SK-N-SH treated with all-trans-retinoic acid at 6 μM for 48 hours (cell line): ENCODE data around the gene SMG5.

Experiments used
- CSRNP3 ChIP-seq: fragments of 250-450 bp; sonication (Bioruptor Pico); IDR thresholded peaks from 2 replicates; pipeline ENCODE4 v1.5.1; 2021; ENCODE audit warnings: mild to moderate bottlenecking, moderate library complexity
- ESRRG ChIP-seq: fragments of 250-450 bp; sonication (Bioruptor Pico); IDR thresholded peaks from 2 replicates; pipeline ENCODE4 v1.6.1; 2021; ENCODE audit warnings: mild to moderate bottlenecking
- PATZ1 ChIP-seq: fragments of 250-450 bp; sonication (Bioruptor Pico); IDR thresholded peaks from 2 replicates; pipeline ENCODE4 v1.8.0; 2020; ENCODE audit warnings: mild to moderate bottlenecking, moderate library complexity, borderline replicate concordance
- PPARA ChIP-seq: fragments of 250-450 bp; sonication (Bioruptor Pico); IDR thresholded peaks from 2 replicates; pipeline ENCODE4 v1.5.0; 2020; ENCODE audit warnings: mild to moderate bottlenecking, borderline replicate concordance
- TSHZ2 ChIP-seq: fragments of 250-450 bp; sonication (Bioruptor Pico); IDR thresholded peaks from 2 replicates; pipeline ENCODE4 v1.5.0; 2020; ENCODE audit warnings: mild to moderate bottlenecking, moderate library complexity
- TF ChIP-seq, protein P1 (sequence below): fragments of 250-450 bp; sonication (Bioruptor Pico); IDR thresholded peaks from 2 replicates; pipeline ENCODE4 v1.5.1; 2020; ENCODE audit warnings: low read depth, mild to moderate bottlenecking, moderate library complexity

- TF ChIP-seq, protein P1, sequence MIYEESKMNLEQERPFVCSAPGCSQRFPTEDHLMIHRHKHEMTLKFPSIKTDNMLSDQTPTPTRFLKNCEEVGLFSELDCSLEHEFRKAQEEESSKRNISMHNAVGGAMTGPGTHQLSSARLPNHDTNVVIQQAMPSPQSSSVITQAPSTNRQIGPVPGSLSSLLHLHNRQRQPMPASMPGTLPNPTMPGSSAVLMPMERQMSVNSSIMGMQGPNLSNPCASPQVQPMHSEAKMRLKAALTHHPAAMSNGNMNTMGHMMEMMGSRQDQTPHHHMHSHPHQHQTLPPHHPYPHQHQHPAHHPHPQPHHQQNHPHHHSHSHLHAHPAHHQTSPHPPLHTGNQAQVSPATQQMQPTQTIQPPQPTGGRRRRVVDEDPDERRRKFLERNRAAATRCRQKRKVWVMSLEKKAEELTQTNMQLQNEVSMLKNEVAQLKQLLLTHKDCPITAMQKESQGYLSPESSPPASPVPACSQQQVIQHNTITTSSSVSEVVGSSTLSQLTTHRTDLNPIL (CRISPR knock-in tag) = no peak
- TF ChIP-seq PATZ1 (CRISPR knock-in tag) (no peak), PPARA (CRISPR knock-in tag) (no peak), CSRNP3 (CRISPR knock-in tag) (no peak), TSHZ2 (no peak), ESRRG (no peak)
Measured at GRCh38 chr1:156253634-156254033, 29.0 kb downstream of the SMG5 start.
